Measurements from ENCODE around the gene IGF2BP2.

IGF2BP2 gene

DNA sequence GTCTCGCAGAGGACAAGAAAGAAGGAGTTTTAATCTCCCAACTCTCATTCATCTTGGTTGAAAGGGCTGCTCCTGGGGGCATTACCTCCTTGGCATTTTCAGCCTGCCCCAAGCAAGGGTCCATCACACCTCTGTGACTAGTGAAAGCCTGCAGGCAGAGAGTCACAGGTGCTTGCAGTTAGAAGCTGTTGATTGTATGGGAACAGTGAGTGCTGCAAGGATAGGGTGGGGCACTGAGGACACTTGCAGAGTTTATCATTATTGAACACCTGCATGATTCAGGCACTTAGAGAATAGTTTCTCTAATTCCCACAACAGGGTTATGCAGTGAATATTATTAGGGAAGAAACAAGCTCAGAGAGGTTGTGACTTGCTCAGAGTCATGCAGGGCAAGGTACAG, 41.7 kb upstream of the IGF2BP2 start:
- no peak overlapping the region for H3K4me3 ChIP-seq (replicated peaks; ENCODE audit: insufficient read depth, low read length)
- peaks cover 3% of the 10 kb centered on the region for H3K27me3 ChIP-seq (ENCODE audit: insufficient read depth, poor library complexity, severe bottlenecking)
- DNase-seq (ENCODE audit: low read depth in 1 of 2, low spot score in 1 of 2), result no peak
- H3K27ac ChIP-seq (replicated peaks), result no peak overlapping the region
- TF ChIP-seq POLR2AphosphoS5 (IDR thresholded peaks at IDR 0.05; ENCODE audit: low read depth) (no peak), SPI1 (IDR thresholded peaks at IDR 0.05; ENCODE audit: borderline replicate concordance, low read depth) (no peak), GABPA (IDR thresholded peaks at IDR 0.05; ENCODE audit: low read depth) (no peak), CTCF (IDR thresholded peaks at IDR 0.05; ENCODE audit: insufficient read depth, low read length) (no peak)
- TF ChIP-seq, protein P1, sequence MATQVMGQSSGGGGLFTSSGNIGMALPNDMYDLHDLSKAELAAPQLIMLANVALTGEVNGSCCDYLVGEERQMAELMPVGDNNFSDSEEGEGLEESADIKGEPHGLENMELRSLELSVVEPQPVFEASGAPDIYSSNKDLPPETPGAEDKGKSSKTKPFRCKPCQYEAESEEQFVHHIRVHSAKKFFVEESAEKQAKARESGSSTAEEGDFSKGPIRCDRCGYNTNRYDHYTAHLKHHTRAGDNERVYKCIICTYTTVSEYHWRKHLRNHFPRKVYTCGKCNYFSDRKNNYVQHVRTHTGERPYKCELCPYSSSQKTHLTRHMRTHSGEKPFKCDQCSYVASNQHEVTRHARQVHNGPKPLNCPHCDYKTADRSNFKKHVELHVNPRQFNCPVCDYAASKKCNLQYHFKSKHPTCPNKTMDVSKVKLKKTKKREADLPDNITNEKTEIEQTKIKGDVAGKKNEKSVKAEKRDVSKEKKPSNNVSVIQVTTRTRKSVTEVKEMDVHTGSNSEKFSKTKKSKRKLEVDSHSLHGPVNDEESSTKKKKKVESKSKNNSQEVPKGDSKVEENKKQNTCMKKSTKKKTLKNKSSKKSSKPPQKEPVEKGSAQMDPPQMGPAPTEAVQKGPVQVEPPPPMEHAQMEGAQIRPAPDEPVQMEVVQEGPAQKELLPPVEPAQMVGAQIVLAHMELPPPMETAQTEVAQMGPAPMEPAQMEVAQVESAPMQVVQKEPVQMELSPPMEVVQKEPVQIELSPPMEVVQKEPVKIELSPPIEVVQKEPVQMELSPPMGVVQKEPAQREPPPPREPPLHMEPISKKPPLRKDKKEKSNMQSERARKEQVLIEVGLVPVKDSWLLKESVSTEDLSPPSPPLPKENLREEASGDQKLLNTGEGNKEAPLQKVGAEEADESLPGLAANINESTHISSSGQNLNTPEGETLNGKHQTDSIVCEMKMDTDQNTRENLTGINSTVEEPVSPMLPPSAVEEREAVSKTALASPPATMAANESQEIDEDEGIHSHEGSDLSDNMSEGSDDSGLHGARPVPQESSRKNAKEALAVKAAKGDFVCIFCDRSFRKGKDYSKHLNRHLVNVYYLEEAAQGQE (IDR thresholded peaks at IDR 0.05; ENCODE audit: insufficient replicate concordance, low read depth), result no peak

- Histone ChIP-seq H3K27me3 (ENCODE audit: insufficient read depth, poor library complexity, severe bottlenecking) (peaks cover 3% of the 10 kb centered on the region), H3K4me3 (replicated peaks; ENCODE audit: insufficient read depth, low read length) (no peak overlapping the region), H3K27ac (replicated peaks) (no peak overlapping the region)
- TF ChIP-seq GABPA (IDR thresholded peaks at IDR 0.05; ENCODE audit: low read depth), result no peak
- TF ChIP-seq, protein P1 (IDR thresholded peaks at IDR 0.05; ENCODE audit: insufficient replicate concordance, low read depth), result no peak
- no peak for TF ChIP-seq CTCF (IDR thresholded peaks at IDR 0.05; ENCODE audit: insufficient read depth, low read length)
- no peak for TF ChIP-seq SPI1 (IDR thresholded peaks at IDR 0.05; ENCODE audit: borderline replicate concordance, low read depth)
- no peak for TF ChIP-seq POLR2AphosphoS5 (IDR thresholded peaks at IDR 0.05; ENCODE audit: low read depth)
- no peak for DNase-seq (ENCODE audit: low read depth in 1 of 2, low spot score in 1 of 2)
Observed at GRCh38 chr3:185865247-185865646, 40.4 kb upstream of the IGF2BP2 start.

GRCh38 chr3:185864767-185865166, 39.9 kb upstream of the IGF2BP2 start:
- no peak overlapping the region for H3K4me3 ChIP-seq (replicated peaks; ENCODE audit: insufficient read depth, low read length)
- H3K27ac ChIP-seq (replicated peaks), result no peak overlapping the region
- TF ChIP-seq GABPA (IDR thresholded peaks at IDR 0.05; ENCODE audit: low read depth), result no peak
- no peak for TF ChIP-seq CTCF (IDR thresholded peaks at IDR 0.05; ENCODE audit: insufficient read depth, low read length)
- TF ChIP-seq, protein P1 (IDR thresholded peaks at IDR 0.05; ENCODE audit: insufficient replicate concordance, low read depth), result no peak
- no peak for TF ChIP-seq POLR2AphosphoS5 (IDR thresholded peaks at IDR 0.05; ENCODE audit: low read depth)
- TF ChIP-seq SPI1 (IDR thresholded peaks at IDR 0.05; ENCODE audit: borderline replicate concordance, low read depth), result no peak
- peaks cover 3% of the 10 kb centered on the region for H3K27me3 ChIP-seq (ENCODE audit: insufficient read depth, poor library complexity, severe bottlenecking)
- no peak for DNase-seq (ENCODE audit: low read depth in 1 of 2, low spot score in 1 of 2)

Data from HL-60 (cell line).